HEK293T (cell line): ENCODE measurements around the gene LIFR.

Source experiments
- CTCF ChIA-PET: fragments of 350-600 bp; formaldehyde crosslinking; extraction: SDS; loops from one replicate; lab custom pipeline; 2021; ENCODE audit warnings: antibody characterized with exemption, inconsistent platforms; lab: Yijun Ruan, JAX
- POLR2A ChIA-PET: fragments of 350-600 bp; formaldehyde crosslinking; extraction: SDS; loops from one replicate; lab custom pipeline; 2020; ENCODE audit warnings: antibody characterized with exemption, inconsistent platforms; lab: Yijun Ruan, JAX
- DNase-seq: peaks from one replicate; pipeline ENCODE4 v3.0.0; 2012; ENCODE audit warnings: mixed read lengths; ENCODE audit errors: extremely low spot score
- ARNT ChIP-seq: fragments of 450-650 bp; IDR thresholded peaks from 2 replicates; pipeline ENCODE4 v1.6.1; 2017; ENCODE audit warnings: mild to moderate bottlenecking
- BHLHE40 ChIP-seq: fragments of 450-650 bp; IDR thresholded peaks from 2 replicates; pipeline ENCODE4 v1.6.1; 2016; ENCODE audit warnings: mild to moderate bottlenecking, moderate library complexity, borderline replicate concordance
- CTBP1 ChIP-seq: fragments of 450-650 bp; IDR thresholded peaks from 2 replicates; pipeline ENCODE4 v1.6.1; 2016; ENCODE audit warnings: borderline replicate concordance
- ELF4 ChIP-seq: fragments of 450-650 bp; IDR thresholded peaks from 2 replicates; pipeline ENCODE4 v1.6.1; 2017; ENCODE audit warnings: antibody characterized with exemption
- FOXA1 ChIP-seq: fragments of 450-650 bp; IDR thresholded peaks from 2 replicates; pipeline ENCODE4 v1.6.1; 2016; ENCODE audit warnings: mild to moderate bottlenecking
- FOXK2 ChIP-seq: fragments of 450-650 bp; IDR thresholded peaks from 2 replicates; pipeline ENCODE4 v1.6.1; 2016; ENCODE audit warnings: mild to moderate bottlenecking
- FOXM1 ChIP-seq: fragments of 450-650 bp; IDR thresholded peaks from 2 replicates; pipeline ENCODE4 v1.6.1; 2017; ENCODE audit warnings: mild to moderate bottlenecking, borderline replicate concordance
- HDGF ChIP-seq: fragments of 450-650 bp; IDR thresholded peaks from 2 replicates; pipeline ENCODE4 v1.6.1; 2017; ENCODE audit warnings: antibody characterized with exemption, borderline replicate concordance
- L3MBTL2 ChIP-seq: fragments of 450-650 bp; conservative IDR thresholded peaks from 2 replicates; pipeline ENCODE4 v1.6.1; 2016; ENCODE audit warnings: mild to moderate bottlenecking
- LEF1 ChIP-seq: fragments of 450-650 bp; IDR thresholded peaks from 2 replicates; pipeline ENCODE4 v1.6.1; 2017; ENCODE audit warnings: mild to moderate bottlenecking, borderline replicate concordance
- NFRKB ChIP-seq: fragments of 450-650 bp; IDR thresholded peaks from 2 replicates; pipeline ENCODE4 v1.6.1; 2016; ENCODE audit warnings: mild to moderate bottlenecking, moderate library complexity
- SP1 ChIP-seq: fragments of 450-650 bp; IDR thresholded peaks from 2 replicates; pipeline ENCODE4 v1.6.1; 2017
- SUZ12 ChIP-seq: fragments of 450-650 bp; IDR thresholded peaks from 2 replicates; pipeline ENCODE4 v1.6.1; 2016; ENCODE audit warnings: mild to moderate bottlenecking
- TARDBP ChIP-seq: fragments of 450-650 bp; IDR thresholded peaks from 2 replicates; pipeline ENCODE4 v1.6.1; 2016
- ZNF384 ChIP-seq: fragments of 450-650 bp; IDR thresholded peaks from 2 replicates; pipeline ENCODE4 v1.6.1; 2016
- TF ChIP-seq, protein P1 (sequence below): fragments of 450-650 bp; IDR thresholded peaks from 2 replicates; pipeline ENCODE4 v1.6.1; 2016

LIFR gene

DNA sequence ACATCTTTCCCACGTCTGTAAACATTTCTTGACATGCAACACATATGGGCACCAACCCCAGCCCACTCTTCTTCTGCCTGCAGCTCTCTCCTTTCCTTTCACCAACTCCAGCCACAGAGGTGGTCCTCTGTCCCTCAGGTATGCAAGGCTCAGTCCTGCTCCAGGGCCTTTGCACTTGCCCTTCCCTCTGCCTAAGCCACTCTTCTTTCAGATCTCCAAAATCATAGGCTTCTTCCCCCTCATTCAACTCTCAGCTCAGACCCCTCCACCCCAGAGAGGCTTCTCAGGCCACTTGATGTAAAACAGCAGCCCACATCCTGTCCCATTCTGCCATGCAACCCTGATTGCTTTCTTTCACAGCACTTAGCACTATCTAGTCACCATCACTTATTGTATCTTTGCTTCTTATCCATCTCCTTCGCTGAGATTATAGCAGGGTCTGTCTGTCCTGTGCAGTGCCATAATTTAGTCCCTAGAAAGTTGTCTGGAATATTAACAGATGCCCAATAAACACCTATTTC is 3.4 kb downstream of the LIFR start:
- TF ChIP-seq CTBP1 (no peak), FOXK2 (no peak), FOXA1 (no peak), FOXM1 (no peak), NFRKB (no peak), L3MBTL2 (no peak), BHLHE40 (no peak), TARDBP (no peak), ARNT (no peak), ZNF384 (no peak), SP1 (no peak), SUZ12 (no peak), LEF1 (no peak), HDGF (no peak), ELF4 (no peak)
- TF ChIP-seq, protein P1, sequence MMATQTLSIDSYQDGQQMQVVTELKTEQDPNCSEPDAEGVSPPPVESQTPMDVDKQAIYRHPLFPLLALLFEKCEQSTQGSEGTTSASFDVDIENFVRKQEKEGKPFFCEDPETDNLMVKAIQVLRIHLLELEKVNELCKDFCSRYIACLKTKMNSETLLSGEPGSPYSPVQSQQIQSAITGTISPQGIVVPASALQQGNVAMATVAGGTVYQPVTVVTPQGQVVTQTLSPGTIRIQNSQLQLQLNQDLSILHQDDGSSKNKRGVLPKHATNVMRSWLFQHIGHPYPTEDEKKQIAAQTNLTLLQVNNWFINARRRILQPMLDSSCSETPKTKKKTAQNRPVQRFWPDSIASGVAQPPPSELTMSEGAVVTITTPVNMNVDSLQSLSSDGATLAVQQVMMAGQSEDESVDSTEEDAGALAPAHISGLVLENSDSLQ: no peak
- no peak for DNase-seq
- ChIA-PET POLR2A (interaction anchor here (1.0 kb wide), 1 partner anchor 112 kb away, joined by 4 read pairs; no protein-coding TSS in a partner anchor), CTCF (interaction anchor here (0.6 to 1.8 kb wide), 3 partner anchors 111 to 177 kb away, joined by 3 to 8 read pairs (median 3); no protein-coding TSS in a partner anchor)

DNA sequence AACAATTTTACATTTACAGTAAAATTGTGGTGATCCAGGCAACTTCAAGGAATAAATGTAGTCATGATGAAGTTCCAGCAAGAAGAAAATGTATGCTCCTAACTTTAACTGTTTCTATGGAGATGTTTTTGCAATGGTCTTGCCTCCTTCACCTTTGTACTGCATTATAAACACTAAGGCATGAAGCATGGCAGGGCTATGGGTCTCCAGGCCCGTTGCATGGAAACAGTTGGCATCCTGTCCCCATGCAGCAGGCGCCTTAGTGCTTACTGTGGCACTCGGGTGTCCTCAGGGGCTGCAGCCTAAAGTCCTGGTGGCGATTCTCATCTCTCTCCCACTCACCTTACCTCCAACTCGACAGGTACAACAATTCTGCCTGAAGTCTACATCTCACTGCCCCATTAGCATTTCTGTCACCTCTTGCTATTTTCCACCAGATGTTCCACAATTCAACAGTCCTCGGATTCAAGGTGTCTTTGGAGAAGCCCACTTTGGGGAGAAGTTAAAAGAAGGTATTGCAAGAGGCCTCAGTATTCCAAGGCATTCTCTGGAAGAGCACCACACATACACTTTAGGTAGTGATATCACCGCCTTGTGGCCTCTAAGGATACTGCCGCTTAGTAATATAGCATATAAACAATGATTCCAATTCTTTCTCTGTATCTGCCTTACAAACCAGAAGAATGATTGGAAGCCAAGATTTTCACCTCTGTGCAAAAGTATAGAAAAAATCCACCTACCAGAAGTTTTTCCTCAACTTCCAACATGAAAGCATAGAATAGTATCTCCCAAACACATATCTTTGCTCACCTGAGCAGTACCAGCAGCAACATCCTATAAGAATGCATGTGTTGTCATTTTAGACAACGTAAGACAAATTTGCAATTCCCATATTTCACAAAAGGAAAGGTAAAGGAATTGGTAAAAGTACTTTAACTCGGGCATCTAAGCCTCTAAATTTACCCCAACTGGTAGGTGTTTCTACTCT is 5.1 kb downstream of the LIFR start:
- DNase-seq: peak; percentile 49
- POLR2A ChIA-PET: no interaction called here
- TF ChIP-seq ELF4 (no peak), TARDBP (no peak), LEF1 (no peak), CTBP1 (no peak), FOXK2 (no peak), HDGF (no peak), L3MBTL2 (no peak)
- TF ChIP-seq, protein P1: no peak
- CTCF ChIA-PET: interaction anchor here (0.7 to 2.0 kb wide), 5 partner anchors 42 to 1122 kb away, joined by 3 to 13 read pairs (median 4); no protein-coding TSS in a partner anchor

DNA sequence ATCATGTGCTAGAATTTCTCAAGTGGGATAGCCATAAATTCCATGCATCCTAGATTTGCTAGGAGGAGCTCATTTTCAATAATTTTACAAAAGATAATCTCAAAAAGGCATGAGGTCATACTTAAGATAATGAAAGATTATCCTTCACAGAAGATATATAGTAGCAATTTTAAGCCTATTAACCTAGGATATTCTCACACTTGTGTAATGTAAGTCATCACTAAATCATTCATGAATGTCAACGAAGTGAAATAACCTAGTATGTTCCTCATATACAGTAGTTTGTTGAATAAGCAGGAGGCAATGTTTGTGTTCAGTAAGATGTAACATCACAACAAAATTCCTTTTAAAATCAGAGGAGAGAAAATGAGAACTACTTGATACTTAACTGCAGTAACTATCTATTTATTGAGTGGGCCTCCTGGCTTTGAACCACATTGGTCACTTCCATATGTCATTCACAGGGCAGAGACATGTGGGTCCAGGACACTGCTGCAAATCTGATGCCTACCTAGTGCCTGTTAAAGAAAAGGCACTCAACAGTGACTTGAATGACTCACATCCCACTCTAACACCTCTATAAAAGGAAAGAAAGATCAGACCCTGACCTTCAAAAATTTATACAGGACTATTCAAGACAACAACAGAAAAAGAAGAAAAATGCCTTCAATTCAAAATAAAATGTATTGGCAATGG is 8.2 kb downstream of the LIFR start:
- ChIA-PET CTCF (no interaction called here), POLR2A (no interaction called here)
- TF ChIP-seq LEF1: no peak
- TF ChIP-seq, protein P1: peak; percentile 46
- TF ChIP-seq FOXM1: no peak
- no peak for DNase-seq

DNA sequence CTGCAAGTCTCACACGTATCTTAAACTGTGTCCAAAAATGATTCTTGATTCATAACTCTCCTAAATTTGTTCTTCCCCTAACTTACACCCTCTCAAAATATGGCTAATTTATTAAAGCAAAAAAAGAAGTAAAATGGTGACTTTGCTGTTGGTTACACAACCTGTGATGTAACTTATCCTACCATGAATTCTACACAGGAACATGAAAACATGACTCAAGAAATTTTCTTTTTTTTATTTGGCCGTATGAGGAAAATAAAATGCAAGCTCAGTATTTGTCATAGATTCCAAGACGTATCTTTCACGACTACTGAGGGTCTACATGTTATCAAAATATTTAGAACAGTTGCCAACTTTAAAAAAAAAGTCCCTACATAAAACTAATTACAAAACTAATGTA is 9.2 kb downstream of the LIFR start:
- ChIA-PET CTCF (interaction anchor here (0.7 kb wide), 1 partner anchor 105 kb away, joined by 3 read pairs; no protein-coding TSS in a partner anchor), POLR2A (no interaction called here)
- TF ChIP-seq TARDBP (no peak), BHLHE40 (no peak)

DNA sequence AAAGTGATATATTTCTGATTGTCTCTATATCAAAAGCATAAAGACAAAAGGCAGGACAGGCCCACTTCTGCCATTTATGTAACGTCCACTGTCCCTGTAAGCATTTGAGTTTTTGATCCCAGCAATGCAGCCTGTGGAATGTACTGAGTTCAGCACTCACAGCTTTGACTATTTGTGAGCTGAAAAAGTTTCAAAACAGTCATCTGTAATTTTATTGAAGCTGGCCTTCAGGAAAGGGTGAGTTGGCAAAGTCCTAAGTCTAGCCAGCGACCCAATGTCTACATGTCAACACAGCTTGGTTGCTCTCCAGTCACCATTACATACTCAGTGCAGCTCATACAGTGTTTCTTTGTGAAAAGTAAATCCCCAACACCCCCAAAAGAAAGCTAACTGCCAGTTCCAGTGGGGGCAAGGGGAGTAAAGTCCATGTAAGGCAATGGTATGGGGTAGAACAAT is 9.7 kb downstream of the LIFR start:
- ChIA-PET POLR2A (no interaction called here), CTCF (interaction anchor here (0.7 kb wide), 1 partner anchor 105 kb away, joined by 3 read pairs; no protein-coding TSS in a partner anchor)
- DNase-seq: no peak
- no peak for TF ChIP-seq FOXA1

More for the DNA sequence above, 9.2 kb downstream of the LIFR start:
- no peak for DNase-seq

DNA sequence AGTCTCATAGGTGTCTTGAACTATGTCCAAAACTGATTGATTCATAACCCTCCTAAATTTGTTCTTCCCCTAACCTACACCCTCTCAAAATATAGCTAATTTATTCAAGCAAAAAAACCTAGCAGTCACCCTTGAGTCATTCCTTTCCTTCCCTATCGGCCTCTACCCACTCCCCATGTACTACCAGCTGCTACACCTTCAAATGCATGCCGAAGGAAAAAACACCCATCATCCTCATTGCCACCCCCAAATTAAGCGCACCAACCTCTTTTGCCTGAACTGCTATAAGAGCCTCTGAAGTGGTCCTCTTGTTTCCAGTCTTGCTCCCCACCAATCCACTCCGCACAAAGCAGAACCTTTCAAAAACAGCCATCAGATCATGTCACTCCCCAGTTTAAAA is 12.6 kb downstream of the LIFR start:
- CTCF ChIA-PET: interaction anchor here (0.5 kb wide), 1 partner anchor 101 kb away, joined by 3 read pairs; no protein-coding TSS in a partner anchor
- POLR2A ChIA-PET: no interaction called here
- TF ChIP-seq LEF1: no peak
- no peak for TF ChIP-seq HDGF
- TF ChIP-seq SUZ12: no peak
- no peak for TF ChIP-seq ARNT
- no peak for TF ChIP-seq FOXK2
- TF ChIP-seq NFRKB: no peak
- TF ChIP-seq FOXA1: no peak
- TF ChIP-seq, protein P1: no peak
- TF ChIP-seq L3MBTL2: no peak
- no peak for TF ChIP-seq ELF4
- TF ChIP-seq ZNF384: no peak
- no peak for DNase-seq
